DMS 273 (cell line): ENCODE results near the gene DIRAS1.

ENCODE experiments used
- DNase-seq: peaks from one replicate; lab custom pipeline; 2025; ENCODE audit not compliant: unreplicated experiment; lab: John Stamatoyannopoulos, UW

The DIRAS1 gene

DNA sequence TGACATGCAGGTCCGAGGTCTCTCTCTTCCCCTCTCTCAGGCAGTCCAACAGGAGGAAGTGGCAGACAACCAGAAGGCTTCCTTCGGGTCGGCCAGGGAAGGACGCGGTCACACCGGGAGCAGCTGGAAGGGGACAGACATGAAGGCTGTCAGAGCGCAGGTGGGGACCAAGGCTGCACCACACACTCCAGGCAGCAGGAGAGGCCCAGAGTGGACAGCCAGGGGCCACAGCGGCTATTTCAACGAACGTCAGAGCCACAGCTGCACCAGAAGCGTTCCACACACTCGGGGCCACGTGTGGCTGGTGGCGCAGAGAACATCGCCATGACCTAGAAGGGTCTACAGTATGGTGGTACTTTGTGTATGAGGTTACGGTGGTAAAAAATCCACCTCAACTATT lies 34.6 kb upstream of the DIRAS1 start:
- no peak for DNase-seq

DNA sequence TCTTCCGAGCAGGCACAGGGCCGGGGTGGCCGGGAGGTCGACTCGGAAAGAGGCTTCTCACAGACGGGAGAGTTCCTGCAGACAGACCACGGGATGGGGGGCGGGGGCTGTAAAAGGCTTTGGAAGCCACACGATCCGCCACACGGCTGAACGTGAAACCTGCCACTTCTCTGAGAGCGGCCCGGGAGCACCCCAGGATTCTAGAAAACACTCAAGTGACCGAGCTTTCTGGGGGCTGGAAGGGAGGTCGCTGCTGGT lies 34.2 kb upstream of the DIRAS1 start:
- no peak for DNase-seq

DNA sequence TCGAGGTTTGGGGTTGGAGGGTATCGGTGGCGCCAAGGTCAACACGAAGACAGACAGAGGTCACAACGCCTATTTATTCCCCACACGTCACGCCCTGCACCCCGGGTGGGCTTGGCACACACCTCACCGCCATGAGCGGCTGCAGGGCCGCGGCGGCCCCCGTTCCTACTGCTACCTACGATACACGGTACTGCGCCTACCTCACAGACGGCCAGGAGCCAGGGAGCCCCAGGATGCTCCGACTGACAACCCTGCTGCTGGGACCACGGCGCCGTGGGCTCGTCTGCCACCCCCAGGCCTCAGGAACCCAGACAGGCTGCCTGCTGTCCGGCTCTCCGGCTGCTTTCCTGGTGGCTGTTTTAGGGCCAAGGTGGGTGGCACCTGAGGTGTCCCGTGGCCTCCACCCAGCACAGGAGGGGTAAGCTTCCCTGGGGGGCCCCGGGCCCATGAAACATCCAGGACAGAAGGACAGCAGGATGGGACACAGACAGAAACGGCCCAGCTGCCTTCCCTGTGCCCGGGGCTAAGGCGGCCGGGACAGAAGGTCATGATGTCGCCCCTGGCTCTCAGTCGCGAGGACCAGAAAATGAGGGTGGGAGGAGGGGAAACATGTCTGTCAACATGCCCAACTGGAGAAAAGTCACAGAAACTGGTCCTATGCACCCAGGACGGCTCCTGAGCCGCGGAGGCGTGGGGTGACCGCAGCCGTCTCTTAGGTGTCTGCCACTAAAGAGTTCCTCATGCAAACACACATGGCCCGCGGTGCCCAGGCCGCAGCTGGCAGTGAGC lies 33.7 kb upstream of the DIRAS1 start:
- no peak for DNase-seq

DNA sequence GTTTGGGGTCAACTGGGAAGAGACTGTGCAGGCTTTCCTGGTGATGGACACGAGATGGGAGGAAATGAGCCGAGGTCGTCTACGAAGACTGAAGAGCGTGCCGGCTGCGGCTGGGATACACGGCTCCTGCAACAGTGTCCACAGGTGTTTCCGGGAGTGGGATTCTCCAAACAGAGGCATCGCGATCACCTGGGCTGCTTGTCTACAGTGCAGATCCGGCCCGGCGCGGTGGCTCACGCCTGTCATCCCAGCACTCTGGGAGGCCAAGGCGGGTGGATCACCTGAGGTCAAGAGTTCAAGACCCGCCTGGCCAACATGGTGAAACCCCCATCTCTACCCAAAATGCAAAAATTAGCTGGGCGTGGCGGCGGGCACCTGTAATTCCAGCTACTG lies 30.3 kb upstream of the DIRAS1 start:
- DNase-seq: no peak

DNA sequence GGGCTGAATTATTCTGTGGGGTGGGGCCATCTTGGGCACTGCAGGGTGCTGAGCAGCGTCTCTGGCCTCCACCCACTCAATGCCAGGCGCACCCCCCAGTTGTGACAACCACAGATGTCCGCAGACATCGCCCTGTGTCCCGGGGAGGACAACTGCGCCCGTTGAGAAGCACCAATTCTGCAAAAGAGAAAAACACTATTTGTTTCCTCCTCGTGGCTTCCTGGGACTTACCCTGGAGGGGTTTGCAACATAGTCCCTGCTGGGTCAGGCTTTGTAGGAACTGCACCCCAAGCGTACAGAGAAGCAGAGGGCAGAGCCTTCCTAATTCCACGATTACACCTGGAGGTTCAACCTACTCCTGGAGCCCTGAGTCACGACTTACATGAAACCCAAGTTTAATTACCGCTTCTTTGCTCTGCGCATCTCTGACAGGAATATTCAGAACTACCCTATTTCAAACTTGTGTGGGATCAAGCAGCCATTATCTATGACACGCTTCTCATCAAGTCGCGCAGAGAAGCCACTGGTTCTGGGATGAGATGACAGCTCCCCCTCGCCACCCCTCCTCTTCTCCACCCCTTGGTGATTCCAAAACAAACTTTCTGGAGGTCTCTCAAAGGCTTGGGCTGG lies 29.8 kb upstream of the DIRAS1 start:
- no peak for DNase-seq

DNA sequence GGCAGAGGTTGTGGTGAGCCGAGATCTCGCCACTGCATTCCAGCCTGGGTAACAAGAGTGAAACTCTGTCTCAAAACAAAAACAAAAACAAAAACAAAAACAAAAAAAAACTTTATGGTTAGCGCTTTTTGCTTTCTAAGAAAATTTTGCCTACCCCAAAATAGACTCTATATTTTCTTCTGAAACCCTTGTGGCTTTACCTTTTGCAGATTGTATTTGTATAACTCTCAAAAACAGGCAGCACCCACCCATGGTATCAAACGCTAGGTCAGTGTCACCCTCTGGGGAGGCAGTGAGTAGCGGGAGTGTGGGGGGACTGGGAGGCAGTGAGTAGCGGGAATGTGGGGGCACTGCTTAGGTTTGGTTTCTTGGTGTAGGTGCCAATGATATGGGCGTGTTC lies 26.2 kb upstream of the DIRAS1 start:
- DNase-seq: no peak

DNA sequence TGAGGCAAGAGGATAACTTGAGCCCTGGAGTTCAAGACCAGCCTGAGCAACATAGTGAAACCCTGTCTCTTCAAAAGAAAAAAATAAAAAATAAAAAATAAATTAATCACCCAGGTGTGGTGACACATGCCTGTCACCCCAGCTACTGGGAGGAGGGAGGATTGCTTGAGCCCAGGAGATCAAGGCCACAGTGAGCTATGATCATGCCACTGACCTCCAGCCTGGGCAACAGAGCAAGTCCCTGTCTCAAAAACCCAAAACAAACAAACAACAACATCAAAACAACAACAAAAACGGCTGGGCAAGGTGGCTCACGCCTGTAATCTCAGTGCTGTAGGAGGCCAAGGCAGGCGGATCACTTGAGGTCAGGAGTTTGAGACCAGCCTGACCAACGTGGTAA lies 22.9 kb upstream of the DIRAS1 start:
- no peak for DNase-seq

DNA sequence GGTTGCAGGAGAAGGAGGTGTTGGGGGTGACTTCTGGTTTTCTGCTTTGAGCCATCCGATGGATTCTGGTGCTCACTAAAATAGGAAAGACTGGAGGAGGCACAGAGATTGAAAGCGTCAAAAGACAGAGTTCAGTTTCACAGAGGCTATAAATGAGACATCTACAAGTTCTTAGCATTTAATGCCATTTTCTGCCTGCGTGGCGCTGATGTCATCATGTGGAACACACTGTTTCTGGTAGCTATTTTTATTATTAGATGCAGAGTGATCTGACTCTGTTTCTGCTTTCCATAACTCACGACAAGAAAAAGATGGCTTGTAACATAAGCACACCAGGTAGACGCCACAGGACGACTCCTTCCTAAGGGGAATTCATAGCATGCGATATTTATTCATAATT lies 21.9 kb upstream of the DIRAS1 start:
- DNase-seq: no peak

DNA sequence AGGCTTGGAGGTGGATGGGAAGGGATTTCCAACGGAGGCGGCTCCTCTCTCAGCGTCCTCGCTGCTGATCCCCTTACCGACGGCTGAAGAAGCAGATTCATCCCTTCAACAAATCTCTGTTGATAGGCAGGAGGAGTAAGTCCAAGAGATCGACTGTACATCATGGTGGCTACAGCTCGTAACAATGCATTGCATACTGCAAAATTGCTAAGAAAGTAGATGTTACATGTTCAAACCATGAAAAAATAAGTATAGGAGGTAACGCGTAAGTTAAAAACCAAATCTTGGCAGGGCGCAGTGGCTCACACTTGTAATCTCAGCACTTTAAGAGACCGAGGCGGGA lies 19.1 kb upstream of the DIRAS1 start:
- no peak for DNase-seq

DNA sequence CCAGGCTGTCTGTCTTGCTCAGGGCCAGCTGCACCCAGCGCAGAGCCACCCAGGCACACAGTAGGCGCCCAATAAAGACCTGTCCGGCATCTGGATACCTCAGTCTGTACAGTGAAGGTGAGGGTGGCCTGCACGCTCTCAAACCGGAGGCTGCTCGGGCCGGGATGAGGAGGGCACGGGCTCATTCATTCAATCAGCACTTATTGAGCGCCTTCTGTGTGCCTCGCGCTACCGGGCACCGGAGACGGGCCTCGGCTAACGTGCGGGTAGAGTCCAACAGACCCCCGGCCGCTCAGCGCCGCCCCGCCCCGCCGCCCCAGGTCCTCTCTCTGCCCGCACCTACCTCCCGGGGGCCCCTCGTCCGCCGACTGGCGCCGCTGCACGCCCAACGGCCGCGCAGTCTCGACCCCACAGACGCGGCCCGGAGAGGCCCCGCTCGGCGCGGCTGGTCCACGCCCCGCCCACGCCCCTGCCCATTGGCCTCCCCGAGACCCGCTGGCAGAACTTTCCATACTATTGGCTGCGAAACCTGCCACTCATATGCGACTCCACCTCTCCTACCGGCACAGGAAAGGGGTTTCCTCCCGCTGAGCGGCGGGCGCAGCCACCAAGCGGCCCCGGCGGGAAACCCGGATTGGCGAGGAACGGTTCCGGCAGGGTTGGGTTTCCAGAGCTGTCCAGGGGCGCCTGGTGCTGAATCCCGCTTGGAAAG lies 18.6 kb upstream of the DIRAS1 start, which contains the start of gene SLC39A3:
TSS of gene SLC39A3 (minus strand) at position 416 of the 712 bp plus-strand sequence. CDS start 2,760 bp downstream, outside the sequence.
- peak; percentile 99 for DNase-seq

DNA sequence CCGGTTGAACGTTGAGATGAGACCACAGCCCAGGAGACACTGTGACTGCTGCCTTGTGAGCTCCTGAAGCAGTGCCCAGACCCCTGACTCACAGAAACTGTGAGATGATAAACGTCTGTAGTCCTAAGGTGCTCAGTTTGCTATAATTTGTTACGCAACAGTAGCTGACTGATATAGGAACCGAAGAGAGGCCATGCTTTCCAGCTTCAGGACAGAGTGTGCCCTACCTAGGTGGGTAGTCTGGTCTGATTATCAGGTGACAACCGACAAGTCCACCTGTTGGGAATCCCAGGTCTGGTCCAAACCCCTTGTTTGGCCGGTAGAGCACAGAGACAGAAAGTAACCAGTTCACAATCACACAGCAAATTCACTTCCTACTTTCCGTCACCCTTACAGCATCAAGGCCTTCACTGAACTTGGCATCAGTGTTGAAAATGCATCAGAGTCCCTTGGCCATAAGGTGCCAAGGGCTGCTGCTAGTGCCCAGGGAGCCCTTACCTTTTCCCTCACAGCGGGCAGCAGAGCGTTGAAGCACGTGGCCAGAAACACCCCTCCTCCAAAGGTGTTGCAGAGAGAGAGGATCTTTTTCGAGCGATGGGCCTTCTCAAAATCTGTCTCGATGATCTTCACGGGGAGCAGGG lies 15.5 kb upstream of the DIRAS1 start:
- DNase-seq: no peak

DNA sequence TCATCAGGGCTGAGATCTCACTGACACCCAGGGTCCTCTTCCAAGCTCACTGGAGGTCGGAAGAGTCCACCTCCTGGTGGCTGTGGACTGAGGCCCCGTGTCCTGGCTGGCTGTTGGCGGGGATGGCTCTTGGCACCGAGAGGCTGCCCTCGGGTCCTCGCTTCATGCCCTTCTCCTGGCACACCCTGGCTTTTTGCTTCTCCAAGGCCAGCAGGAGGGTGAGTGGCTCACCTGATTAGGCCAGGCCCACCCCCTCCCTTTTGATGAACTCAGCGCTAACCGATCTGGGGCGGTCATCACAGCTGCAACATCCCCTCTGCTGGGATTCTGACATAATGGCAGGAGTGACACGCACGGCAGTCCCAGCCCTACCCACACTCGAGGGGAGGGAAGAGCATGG lies 14.2 kb upstream of the DIRAS1 start:
- no peak for DNase-seq

DNA sequence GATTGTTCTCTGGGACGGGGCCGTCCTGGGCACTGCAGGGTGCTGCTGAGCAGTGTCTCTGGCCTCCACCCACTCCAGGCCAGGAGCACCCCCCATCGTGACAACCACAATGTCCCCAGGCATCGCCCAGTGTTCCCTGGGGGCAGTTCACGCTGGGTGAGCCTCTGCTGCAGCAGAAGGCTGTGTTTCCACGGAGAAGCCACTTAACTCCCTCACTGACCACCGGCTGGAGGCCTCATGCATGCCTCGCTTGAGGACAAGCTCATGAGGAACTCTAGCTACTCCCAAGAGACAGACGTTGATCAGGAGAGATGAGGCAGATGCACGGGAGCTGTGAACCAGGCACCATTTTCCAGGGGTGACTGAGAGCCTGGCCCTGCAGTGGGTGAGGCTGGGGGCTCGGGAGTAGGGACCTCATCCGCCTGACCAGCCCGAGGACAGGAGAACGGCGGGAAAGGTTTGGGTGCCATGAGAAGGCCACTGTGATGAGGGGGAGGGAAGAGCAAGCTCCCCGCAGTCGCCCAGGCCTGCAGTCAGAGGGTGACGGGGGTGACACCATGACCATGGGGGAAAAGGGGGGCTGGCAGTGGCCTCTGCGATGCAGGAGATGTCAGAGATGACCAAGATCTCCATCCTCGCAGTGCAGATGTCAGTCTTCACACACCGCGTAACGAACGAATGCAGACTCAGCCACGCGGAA lies 13.6 kb upstream of the DIRAS1 start:
- DNase-seq: no peak

DNA sequence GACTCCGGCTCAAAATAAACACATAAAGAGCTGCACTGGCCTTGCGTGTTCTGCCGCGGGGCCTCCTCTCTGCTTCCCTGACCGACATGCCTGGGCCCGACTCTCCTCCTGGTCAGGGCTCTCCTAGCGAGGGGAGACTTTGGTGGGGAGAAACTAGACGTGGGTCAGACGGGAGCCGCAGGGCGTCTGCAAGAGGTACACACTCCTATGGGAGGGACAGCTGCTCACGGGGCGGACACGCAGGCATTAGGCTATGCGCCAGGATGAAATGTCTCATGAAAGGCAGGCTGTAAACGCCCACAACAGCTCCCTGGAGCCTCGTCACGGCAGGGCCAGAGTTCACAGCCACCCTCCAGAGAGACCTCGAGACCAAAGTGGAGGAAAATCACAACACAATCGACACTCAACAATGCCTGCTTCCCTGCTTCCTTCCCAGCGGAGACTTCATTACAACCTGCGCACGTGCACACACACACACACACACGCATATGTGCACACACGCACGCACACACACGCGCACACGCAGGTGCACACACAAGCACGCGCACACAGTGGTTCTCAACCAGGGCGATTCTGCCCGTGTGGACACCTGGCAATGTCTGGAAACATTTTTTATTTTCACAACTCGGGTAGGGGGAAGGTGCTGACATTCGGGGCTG lies 12.9 kb upstream of the DIRAS1 start:
- DNase-seq: peak; percentile 69

DNA sequence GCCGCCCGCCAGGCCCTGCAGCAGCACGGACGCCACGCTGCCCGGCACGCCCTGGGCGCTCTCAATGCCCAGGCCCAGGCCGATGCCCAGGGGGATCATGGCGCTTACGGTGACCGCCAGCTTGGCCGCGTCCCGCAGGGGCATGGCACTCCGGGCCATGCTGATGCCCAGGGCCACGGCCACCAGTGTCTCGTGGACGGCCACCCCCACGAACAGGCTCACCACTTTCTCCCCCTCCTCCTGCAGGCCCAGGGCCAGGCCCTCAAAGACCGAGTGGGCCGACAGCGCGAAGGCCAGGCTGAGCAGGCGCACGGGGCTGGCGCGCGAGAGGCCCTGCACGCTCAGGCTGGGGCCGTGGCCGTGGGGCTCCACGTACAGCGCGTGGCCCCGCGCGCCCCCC lies 11.7 kb upstream of the DIRAS1 start:
- no peak for DNase-seq

DNA sequence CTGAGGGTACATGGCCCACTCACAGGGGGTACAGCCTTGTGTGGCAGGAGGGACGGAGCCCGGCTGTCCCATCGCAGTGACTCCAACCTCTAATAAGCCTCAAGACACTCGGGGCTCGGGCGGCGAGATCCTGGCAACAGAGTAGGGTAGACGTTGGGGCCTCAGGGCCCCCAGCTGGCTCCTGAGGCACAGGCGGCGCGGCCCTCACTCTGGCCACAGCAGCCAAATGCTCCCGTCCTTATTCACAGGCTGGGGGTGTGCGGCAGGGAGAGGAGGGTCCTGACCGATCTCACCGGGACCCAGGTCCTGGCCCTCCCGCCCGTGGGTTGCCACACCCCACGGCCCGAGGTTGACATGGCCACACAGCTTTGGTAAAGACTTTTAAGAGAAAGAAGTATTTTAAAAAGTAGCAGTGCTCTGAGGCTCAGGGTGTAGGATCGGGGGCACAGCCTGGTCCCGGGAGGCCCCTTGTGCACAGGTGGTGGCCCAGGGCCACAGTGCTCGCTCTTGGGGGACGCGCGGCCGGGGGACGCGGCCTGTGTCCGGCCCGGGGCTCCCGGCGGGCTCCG lies 11.1 kb upstream of the DIRAS1 start:
- DNase-seq: no peak

DNA sequence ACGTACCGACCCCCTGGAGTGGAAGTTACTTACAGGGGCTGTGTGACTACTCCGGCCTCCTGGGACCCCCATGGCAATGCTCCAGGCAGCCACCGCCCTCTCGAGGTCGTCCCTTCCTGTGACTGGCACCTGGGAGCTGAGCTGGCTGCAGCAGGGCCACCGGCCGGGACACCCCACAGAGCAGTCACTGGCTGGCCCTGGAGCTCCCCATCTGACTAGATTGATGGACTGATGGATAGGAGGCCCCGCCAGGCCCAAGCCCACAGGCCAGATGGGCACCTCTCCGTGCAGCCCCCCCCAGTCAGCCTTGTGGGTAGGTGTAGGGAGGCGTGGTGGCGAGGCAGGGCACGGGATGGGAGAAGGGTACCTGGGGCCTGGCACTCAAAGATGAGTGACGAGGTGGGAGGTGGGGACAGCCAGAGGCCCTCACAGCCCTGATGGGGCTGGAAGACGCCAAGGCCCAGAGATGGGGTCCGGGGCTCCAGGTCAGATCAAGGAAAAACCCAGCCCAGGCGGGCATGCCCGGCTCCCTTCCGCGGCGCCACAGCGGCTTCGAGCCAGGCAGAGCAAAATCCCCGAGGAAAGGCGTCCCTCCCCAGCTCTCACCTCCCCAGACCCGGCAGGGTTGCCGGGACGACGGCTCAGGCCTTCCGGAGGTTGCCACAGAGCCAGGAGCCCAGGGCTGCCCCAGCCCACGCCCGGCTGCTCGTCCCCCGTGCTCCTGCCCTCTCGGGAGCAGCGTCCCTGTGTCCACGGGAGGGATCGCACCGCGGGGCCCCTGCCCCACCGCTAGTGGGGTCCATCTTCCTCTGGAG lies 10.2 kb upstream of the DIRAS1 start:
- no peak for DNase-seq

DNA sequence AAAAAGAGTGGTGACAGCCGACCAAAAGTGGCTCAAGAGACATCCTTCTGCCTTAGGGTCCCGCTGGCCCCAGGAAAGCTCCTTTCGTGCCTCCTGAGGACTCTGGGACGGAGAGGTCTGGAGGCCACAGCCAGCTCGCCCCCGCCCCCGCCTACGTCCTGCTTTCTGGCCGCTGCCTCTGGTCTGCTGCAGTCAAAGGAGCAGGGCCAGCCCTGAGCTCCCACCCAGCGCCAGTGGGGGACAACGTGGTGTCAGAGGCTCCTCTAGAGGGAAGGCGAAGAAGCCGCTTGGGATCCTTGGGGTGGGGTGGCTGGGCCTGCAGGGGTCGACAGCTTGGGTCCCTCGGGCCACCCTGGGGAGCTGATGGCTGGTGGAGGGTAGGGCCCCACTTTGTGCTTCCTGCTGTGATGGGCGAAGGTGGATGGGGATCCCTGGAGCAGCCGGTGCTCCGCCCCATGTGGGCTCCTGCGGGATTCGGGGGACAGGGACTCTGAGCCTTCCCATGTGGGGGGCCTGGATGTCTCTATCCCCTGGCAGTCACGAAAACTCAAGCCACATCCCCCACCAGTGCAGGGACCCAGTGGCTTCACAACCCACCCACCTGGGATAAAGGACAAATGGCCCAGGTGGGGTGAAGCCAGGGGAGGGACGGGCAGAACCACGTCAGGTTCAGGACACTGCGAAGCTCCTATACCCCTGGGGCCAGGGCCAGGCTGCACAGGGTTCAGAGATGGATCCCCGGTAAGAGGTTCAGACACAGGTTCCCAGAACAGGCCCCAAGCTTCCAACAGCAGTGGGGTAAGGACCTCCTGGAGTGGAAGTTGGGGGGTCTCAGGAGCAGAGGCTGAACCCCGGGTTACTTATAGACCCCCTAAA lies 9.0 kb upstream of the DIRAS1 start:
- no peak for DNase-seq
